Heart right ventricle (tissue), 16 donors: ENCODE results near the gene PTGES2. TPM values are rescaled to one million over a fixed set of nuclear protein-coding genes. Genes with fewer than 3 reads are reported as not detected.
"Not testable (repeated sequence)": the region's sequence is repeated elsewhere in the genome, so short reads cannot be mapped to it uniquely, and the experiment has no call there.

Experiments used
- ATAC-seq, 8 donors: fragments of 200-7000 bp; cut with Tn5 transposase; one replicate each; pipeline ENCODE4 v1.9.1; 2020; ENCODE audit warnings: mild to moderate bottlenecking in 8 of 8, moderate library complexity in 8 of 8, moderate number of reproducible peaks in 1 of 8
- DNase-seq, 2 donors: peaks; one replicate each; pipeline ENCODE4 v3.0.0-alpha.2; 2020
- H3K27ac ChIP-seq, 10 donors: fragments of 200-600 bp; sonication (generic) in 2 of 10; one replicate each; pipeline versions ENCODE4 v1.5.0 to v1.8.0; 2020 to 2022; ENCODE audit warnings: mild to moderate bottlenecking in 3 of 10
- H3K27me3 ChIP-seq, 7 donors: fragments of 200-600 bp; one replicate each; pipeline ENCODE4 v1.8.0; 2021 to 2022; ENCODE audit warnings: mild to moderate bottlenecking in 2 of 7
- H3K36me3 ChIP-seq, 9 donors: fragments of 200-600 bp; sonication (generic) in 1 of 9; one replicate each; pipeline versions ENCODE4 v1.5.0 to v1.8.0; 2020 to 2022; ENCODE audit warnings: mild to moderate bottlenecking in 2 of 9
- H3K4me1 ChIP-seq, 9 donors: fragments of 200-600 bp; sonication (generic) in 1 of 9; one replicate each; pipeline versions ENCODE4 v1.5.0 to v1.8.0; 2020 to 2022; ENCODE audit warnings: mild to moderate bottlenecking in 4 of 9
- H3K4me3 ChIP-seq, 10 donors: fragments of 200-600 bp; sonication (generic) in 2 of 10; one replicate each; pipeline versions ENCODE4 v1.5.0 to v1.8.0; 2020 to 2022; ENCODE audit warnings: mild to moderate bottlenecking in 7 of 10, moderate library complexity in 2 of 10
- H3K9me3 ChIP-seq, 11 donors: fragments of 200-600 bp in 10 of 11; sonication (generic) in 2 of 11; one replicate each; pipeline versions ENCODE4 v1.5.0 to v1.8.0; 2013 to 2022; ENCODE audit warnings: mild to moderate bottlenecking in 2 of 11, control low read depth in 1 of 11, moderate library complexity in 1 of 11
- CTCF ChIP-seq, 9 donors: fragments of 200-600 bp; sonication (generic) in 2 of 9; IDR thresholded peaks; one replicate each; pipeline versions ENCODE4 v1.5.0 to v1.8.0; 2021 to 2022; ENCODE audit warnings: antibody characterized with exemption in 9 of 9, mild to moderate bottlenecking in 5 of 9, moderate library complexity in 1 of 9
- WGBS, 2 donors: extraction: QIAGEN DNeasy Blood & Tissue Kit; methylation state at CpG; one replicate each; pipeline ENCODE4 v1.1.7; 2013; ENCODE audit warnings: inconsistent platforms in 1 of 2; 5-methylcytosine and 5-hydroxymethylcytosine counted together
- intact Hi-C, 10 donors: fragments of 100-400 bp; cut with DNase I; formaldehyde crosslinking; loops; one replicate each; pipeline versions ENCODE4 v1.11.1 to v1.14.2; 2022
- polyA plus RNA-seq, 2 donors: library from polyadenylated mRNA; stranded (reverse); fragments of 200-250 nt; gene quantifications; one replicate each; pipeline ENCODE4 v1.2.3, GENCODE V29; 2013
- total RNA-seq, 10 donors: library from RNA; stranded (reverse); fragmentation: NEBNext Ultra II Directional in 3 of 10; extraction: Animal tissue kit (Norgen Biotek cat#: 25700) in 3 of 10; gene quantifications; one replicate each; pipeline versions ENCODE4 v1.2.1 to v1.2.4, GENCODE V29; 2021 to 2023
- donor health status: Arrhythmogenic right ventricular cardiomyopathy.
- donor health status: ischemic (EF 13 %, LVEDD 7.1; RV severe dilation, severe dysfunction).
- donor health status: healthy with polysubstance abuse.
- donor health status: DM: no; HTN: yes; CAD: no.
- donor health status: DM: no; HTN: no; CAD: no.
- donor health status: ischemic (EF 25% LVEDD 6.9; RV normal size, moderate dysfunction).
- donor health status: ischemic (EF 25% LVEDD 5.7; RV mildly dilated, moderate dysfunction).
- donor health status: healthy.
- donor health status: DM: yes; HTN: yes; CAD: no.
- donor health status: Ischemic cardiomyopathy.
- donor health status: ischemic (EF 35%, LVEDD 5.7; RV mildly dilated, moderate dysfunction).
- donor health status: nonischemic (EF 11% LVEDD 7.7; RV severe dilation, severe dysfunction).
- donor health status: DM: yes; HTN: yes; CAD: no.
- donor health status: PGD.
- donor health status: ischemic (EF 29% LVEDD 5.4; RV normal size, mild dysfunction).
- donor health status: nonischemic (EF 23%, LVEDD 6.1; RV moderate dilation, normal function).

Gene PTGES2
- total and polyA plus RNA-seq, 12 donors = 117 to 166 (median 147) TPM

GRCh38 chr9:128114326-128115186 lies 13.0 kb downstream of the PTGES2 start:
- H3K4me3 ChIP-seq = no peak overlapping the region
- ATAC-seq (no peak), DNase-seq (no peak)
- TF ChIP-seq CTCF (IDR thresholded peaks at IDR 0.05) = no peak
- WGBS, 2 donors = 89% methylated on average over 29 of the region's 29 CpGs
- no peaks in the 10 kb centered on the region for H3K27me3 ChIP-seq
- H3K36me3 ChIP-seq = peaks cover 0 to 34% (median 5%) of the 10 kb centered on the region in 9 donors
- intact Hi-C loops = loop anchor here in 7 of 10 donors (5.0 to 10.0 kb wide), 4 partner anchors 50 to 172 kb away; partner anchors contain the start of genes NAIF1 (in 1 of the 7) and SLC25A25 (in 1 of the 7)
- peaks cover 0 to 15% (median 8%) of the 10 kb centered on the region in 9 donors for H3K4me1 ChIP-seq
- no peak overlapping the region for H3K27ac ChIP-seq
- peaks cover 0 to 4% (median 0%) of the 10 kb centered on the region in 11 donors for H3K9me3 ChIP-seq

DNA sequence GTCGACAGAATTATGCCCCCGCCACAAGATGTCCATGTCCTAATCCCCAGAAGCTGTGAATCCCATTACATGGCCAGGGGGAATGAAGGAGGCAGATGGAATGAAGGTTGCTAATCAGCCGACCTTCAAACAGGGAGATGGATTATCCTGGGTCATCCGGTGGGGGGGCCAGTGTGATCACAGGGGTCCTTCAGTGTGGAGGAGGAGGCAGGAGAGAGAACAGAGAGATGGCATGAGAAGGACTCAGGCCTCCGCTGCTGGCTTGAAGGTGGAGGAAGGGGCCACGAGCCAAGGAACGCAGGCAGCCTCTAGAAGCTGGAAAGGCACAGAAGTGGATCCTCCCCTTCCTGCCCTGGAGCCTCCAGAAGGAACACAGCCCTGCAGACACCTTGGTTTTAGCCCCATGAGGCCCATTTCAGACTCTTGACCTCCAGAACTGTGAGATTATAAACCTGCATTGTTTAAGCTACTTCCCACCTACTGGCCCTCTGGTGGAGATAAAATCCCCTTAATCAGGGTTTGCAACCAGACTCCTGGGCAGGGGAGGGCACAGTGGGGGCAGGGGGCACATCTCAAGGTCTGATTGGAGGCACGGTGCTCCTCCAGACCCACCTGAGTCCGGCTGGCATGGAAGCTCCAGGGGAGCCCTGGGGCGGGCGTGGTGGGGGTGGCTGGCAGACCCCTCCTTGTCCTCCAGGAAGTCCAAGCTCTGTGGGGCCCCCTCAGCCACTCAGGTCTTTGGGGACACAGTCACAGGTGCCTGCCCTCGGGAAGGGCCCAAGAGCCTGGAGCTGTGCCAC lies 13.8 kb downstream of the PTGES2 start:
- no peak for DNase-seq
- intact Hi-C loops = loop anchor here in 3 of 10 donors (10.0 kb wide), 2 partner anchors 49 to 169 kb away; partner anchors contain the start of genes NAIF1 (in 1 of the 3) and SLC25A25 (in 1 of the 3)
- no peaks in the 10 kb centered on the region for H3K27me3 ChIP-seq
- no peak for ATAC-seq
- no peak for TF ChIP-seq CTCF (IDR thresholded peaks at IDR 0.05)
- H3K36me3 ChIP-seq = peaks cover 0 to 40% (median 5%) of the 10 kb centered on the region in 9 donors
- WGBS, 2 donors = 95 to 96% methylated on average over 12 of the region's 12 CpGs
- H3K9me3 ChIP-seq = peaks cover 0 to 4% (median 0%) of the 10 kb centered on the region in 11 donors
- H3K4me1 ChIP-seq = peaks cover 0 to 24% (median 8%) of the 10 kb centered on the region in 9 donors
- H3K27ac ChIP-seq = no peak overlapping the region
- H3K4me3 ChIP-seq = no peak overlapping the region

DNA sequence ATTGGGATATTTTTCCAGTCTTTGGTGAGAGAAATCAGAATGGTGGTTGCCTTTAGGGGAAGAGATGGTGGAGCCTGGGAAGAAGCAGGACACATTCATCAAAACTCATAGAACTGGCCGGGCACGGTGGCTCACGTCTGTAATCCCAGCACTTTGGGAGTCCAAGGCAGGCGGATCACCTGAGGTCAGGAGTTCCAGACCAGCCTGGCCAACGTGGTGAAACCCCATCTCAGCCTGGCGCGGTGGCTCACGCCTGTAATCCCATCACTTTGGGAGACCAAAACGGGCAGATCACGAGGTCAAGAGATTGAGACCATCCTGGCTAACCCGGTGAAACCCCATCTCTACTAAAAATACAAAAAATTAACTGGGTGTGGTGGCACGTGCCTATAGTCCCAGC lies 15.8 kb downstream of the PTGES2 start:
- H3K36me3 ChIP-seq = peaks cover 0 to 60% (median 21%) of the 10 kb centered on the region in 9 donors
- intact Hi-C loops = loop anchor here in 3 of 10 donors (10.0 kb wide), 2 partner anchors 47 to 167 kb away; partner anchors contain the start of genes NAIF1 (in 1 of the 3) and SLC25A25 (in 1 of the 3)

GRCh38 chr9:128109050-128109709 lies 18.3 kb downstream of the PTGES2 start:
- intact Hi-C loops = no loop called here
- no peak overlapping the region for H3K4me3 ChIP-seq
- H3K9me3 ChIP-seq = peaks cover 0 to 4% (median 0%) of the 10 kb centered on the region in 11 donors
- peaks cover 0 to 28% (median 0%) of the 10 kb centered on the region in 9 donors for H3K4me1 ChIP-seq
- TF ChIP-seq CTCF (IDR thresholded peaks at IDR 0.05) = no peak
- no peaks in the 10 kb centered on the region for H3K27me3 ChIP-seq
- H3K27ac ChIP-seq = no peak overlapping the region
- peak in 4 of 8 donors; percentile 24 to 48 (median 32) for ATAC-seq
- WGBS, 2 donors = 64 to 70% methylated on average over 20 of the region's 20 CpGs
- DNase-seq = no peak
- peaks cover 7 to 70% (median 37%) of the 10 kb centered on the region in 9 donors for H3K36me3 ChIP-seq

More for the DNA sequence above, 15.8 kb downstream of the PTGES2 start:
- peaks cover 0 to 25% (median 0%) of the 10 kb centered on the region in 9 donors for H3K4me1 ChIP-seq
- ATAC-seq, H3K27me3 ChIP-seq, H3K27ac ChIP-seq, H3K9me3 ChIP-seq, H3K4me3 ChIP-seq, DNase-seq: not testable (repeated sequence)
- 85 to 91% methylated on average over 12 of the region's 12 CpGs for WGBS, 2 donors
